Natural killer cell treated with Interleukin-12 subunit alpha and Interleukin-12 subunit beta and Interleukin-15 and Interleukin-18, amount 100 ng/mL, for 72 hours (primary cell): ENCODE measurements around the gene SNX9. TPM values are rescaled to one million over a fixed set of nuclear protein-coding genes. Genes with fewer than 3 reads are reported as not detected.
"Not testable (repeated sequence)": the region's sequence is repeated elsewhere in the genome, so short reads cannot be mapped to it uniquely, and the experiment has no call there.

Experiments
- ATAC-seq, 2 donors: fragments of 150-1000 bp; cut with Tn5 transposase in 1 of 2; sonication (Bioruptor Pico), chemical (Tn5 transposase) in 1 of 2; 2 replicates each; pipeline ENCODE4 v1.10.0; 2021
- DNase-seq: peaks from one replicate; pipeline ENCODE4 v3.0.0; 2022; ENCODE audit warnings: low spot score
- H3K27ac Mint-ChIP-seq, 2 donors: 1 replicate in 1 of 2; 2 replicates in 1 of 2; pipeline ENCODE4 v1.8.0; 2022; ENCODE audit warnings: mixed read lengths in 2 of 2, mild to moderate bottlenecking in 1 of 2, moderate library complexity in 1 of 2
- H3K27me3 Mint-ChIP-seq, 2 donors: 1 replicate in 1 of 2; 2 replicates in 1 of 2; pipeline ENCODE4 v1.8.0; 2022; ENCODE audit warnings: mixed read lengths in 2 of 2
- H3K36me3 Mint-ChIP-seq: one replicate; pipeline ENCODE4 v1.8.0; 2022; ENCODE audit warnings: mixed read lengths
- H3K4me1 Mint-ChIP-seq, 2 donors: 1 replicate in 1 of 2; 2 replicates in 1 of 2; pipeline ENCODE4 v1.8.0; 2022; ENCODE audit warnings: low read depth in 2 of 2, mixed read lengths in 2 of 2, mild to moderate bottlenecking in 1 of 2
- H3K4me3 Mint-ChIP-seq: one replicate; pipeline ENCODE4 v1.8.0; 2022; ENCODE audit warnings: mixed read lengths
- H3K9me3 Mint-ChIP-seq: 2 replicates; pipeline ENCODE4 v1.8.0; 2022; ENCODE audit warnings: mixed read lengths
- total RNA-seq, 2 donors: library from RNA; stranded (reverse); gene quantifications; one replicate each; pipeline ENCODE4 v1.2.3, GENCODE V29; 2022

The SNX9 gene
- total RNA-seq, 2 donors from 2014 or later: 5.4 to 14.6 TPM

DNA sequence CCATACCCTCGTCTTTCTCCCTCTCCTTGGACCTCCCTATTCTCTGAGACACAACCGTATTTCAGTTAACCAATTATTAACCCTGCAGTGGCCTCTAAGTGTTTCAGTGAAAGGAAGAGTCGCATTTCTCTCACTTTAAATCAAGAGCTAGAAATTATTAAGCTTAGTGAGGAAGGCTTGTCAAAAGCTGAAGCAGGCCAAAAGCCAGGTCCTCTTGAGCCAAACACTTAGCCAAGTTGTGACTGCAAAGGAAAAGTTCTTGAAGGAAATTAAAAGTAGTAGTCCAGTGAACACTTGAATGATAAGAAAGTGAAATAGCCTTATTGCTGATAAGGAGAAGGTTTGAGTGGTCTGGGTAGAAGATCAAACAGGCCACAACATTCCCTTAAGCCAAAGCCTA is 58.3 kb downstream of the SNX9 start:
- Mint-ChIP-seq H3K36me3 (peaks cover 4% of the 10 kb centered on the region), H3K9me3 (no peaks in the 10 kb centered on the region), H3K4me1 (peaks cover 0 to 5% of the 10 kb centered on the region in 2 donors), H3K27me3 (peaks cover 10 to 39% of the 10 kb centered on the region in 2 donors), H3K4me3 (no peak overlapping the region), H3K27ac (no peak overlapping the region)
- no peak for ATAC-seq
- no peak for DNase-seq

DNA sequence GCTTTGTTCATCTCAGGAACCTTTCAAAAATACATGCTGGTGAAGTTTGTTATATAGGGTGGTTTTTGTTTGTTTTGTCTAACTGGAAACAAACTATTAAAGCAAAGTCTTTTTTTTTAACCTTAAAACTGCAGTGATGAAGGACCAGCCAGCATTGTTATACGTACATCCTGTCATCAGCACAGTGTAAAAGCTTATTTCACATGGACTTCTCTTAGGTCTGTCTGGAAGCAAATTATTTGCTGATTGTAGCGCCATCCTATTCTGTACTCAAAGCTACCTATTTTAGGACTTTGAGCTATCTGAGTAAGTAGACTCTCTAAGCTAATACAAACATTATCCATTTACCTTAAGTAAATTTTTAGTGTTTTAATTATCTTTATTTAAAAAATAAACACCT is 61.7 kb downstream of the SNX9 start:
- peaks cover 15% of the 10 kb centered on the region for H3K36me3 Mint-ChIP-seq
- H3K9me3 Mint-ChIP-seq: no peaks in the 10 kb centered on the region
- H3K27me3 Mint-ChIP-seq: peaks cover 24 to 52% of the 10 kb centered on the region in 2 donors
- ATAC-seq (no peak), DNase-seq (no peak)
- peaks cover 0 to 5% of the 10 kb centered on the region in 2 donors for H3K4me1 Mint-ChIP-seq
- peak overlapping the region in 1 of 2 donors; percentile 46 for H3K27ac Mint-ChIP-seq
- no peak overlapping the region for H3K4me3 Mint-ChIP-seq

DNA sequence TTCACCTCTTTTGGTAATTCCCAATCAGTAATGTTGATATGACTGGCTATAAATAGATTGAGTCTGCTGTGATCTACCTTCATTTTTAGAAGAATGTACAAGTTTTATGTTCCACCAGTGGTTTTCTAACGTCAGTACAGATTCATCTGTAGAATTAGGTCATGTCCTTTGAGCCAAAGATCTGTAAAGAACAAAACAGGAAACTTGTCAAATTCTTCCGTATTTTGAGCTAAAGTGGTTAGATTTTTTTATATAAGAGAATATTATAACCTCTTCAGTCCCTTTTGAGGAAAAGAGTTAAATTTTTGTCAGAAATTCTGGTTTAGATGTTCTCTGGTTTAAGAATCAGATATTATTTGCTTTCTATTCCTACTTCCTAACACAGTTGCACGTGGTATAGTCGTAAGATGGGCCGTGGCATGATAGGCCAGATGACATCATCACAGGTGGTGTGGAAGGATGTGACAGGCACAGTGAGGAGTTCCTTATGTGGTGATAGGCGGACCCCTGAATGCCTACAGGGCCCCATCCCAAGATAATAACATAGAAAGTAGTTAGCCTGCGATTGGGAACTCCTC is 62.3 kb downstream of the SNX9 start:
- DNase-seq (no peak), ATAC-seq (peak; percentile 45 to 73)
- Mint-ChIP-seq H3K27me3 (peaks cover 22 to 49% of the 10 kb centered on the region in 2 donors), H3K4me3 (no peak overlapping the region), H3K4me1 (peaks cover 0 to 5% of the 10 kb centered on the region in 2 donors), H3K36me3 (peaks cover 15% of the 10 kb centered on the region), H3K27ac (peak overlapping the region; percentile 24 to 46), H3K9me3 (no peaks in the 10 kb centered on the region)

GRCh38 chr6:157885876-157886275 is 62.8 kb downstream of the SNX9 start:
- ATAC-seq (no peak), DNase-seq (no peak)
- H3K27ac Mint-ChIP-seq: peak overlapping the region; percentile 24 to 46
- peaks cover 15% of the 10 kb centered on the region for H3K36me3 Mint-ChIP-seq
- no peak overlapping the region for H3K4me3 Mint-ChIP-seq
- no peaks in the 10 kb centered on the region for H3K9me3 Mint-ChIP-seq
- H3K4me1 Mint-ChIP-seq: peaks cover 0 to 5% of the 10 kb centered on the region in 2 donors
- peaks cover 19 to 45% of the 10 kb centered on the region in 2 donors for H3K27me3 Mint-ChIP-seq

DNA sequence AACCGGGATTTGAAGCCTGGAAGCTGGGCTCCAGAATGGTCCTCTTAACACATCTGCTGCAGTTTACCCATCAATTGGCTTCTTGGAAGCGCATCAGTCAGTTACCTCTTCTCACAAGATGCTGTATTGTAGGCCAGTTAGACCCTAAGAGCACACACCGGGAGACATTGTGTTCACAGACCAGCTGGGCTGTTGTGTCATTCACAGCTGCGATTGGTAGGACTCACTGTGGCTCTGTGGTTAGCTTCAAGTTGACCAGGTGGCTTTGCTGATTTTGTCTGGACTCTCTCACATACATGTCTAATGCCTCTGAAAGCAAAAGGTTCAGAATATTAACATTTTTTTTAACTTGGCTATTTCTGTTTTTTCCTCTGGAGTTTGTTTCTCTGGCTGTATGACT is 64.8 kb downstream of the SNX9 start:
- Mint-ChIP-seq H3K27me3 (peaks cover 28 to 38% of the 10 kb centered on the region in 2 donors), H3K4me3 (no peak overlapping the region), H3K27ac (no peak overlapping the region), H3K36me3 (peaks cover 11% of the 10 kb centered on the region), H3K9me3 (no peaks in the 10 kb centered on the region), H3K4me1 (peaks cover 12 to 15% of the 10 kb centered on the region in 2 donors)
- no peak for ATAC-seq
- DNase-seq: no peak

GRCh38 chr6:157891544-157892362 is 68.7 kb downstream of the SNX9 start:
- no peaks in the 10 kb centered on the region for H3K9me3 Mint-ChIP-seq

DNA sequence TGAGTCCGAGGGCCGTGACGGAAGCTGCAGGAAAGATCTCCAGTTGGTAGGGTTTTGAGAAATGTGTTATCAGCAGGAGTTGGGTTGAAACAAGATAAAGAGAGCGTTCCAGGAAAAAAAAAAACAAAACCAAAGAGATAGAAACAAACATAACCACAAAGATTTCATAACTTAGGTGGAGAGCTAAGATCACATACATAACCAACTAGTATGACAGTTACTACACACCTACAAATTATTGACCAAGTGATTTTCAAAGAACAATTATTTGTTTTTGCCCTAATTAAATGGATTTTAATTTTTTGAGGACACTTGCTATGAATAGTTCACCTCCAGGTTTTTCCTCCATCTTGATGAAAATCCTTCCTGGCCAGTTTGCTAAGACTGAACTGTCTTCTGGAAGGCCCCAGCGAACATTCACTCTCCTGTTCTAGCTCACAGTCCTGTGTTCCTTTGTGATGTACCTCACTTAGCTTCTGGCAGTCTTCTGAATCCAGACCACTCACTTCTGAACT is 69.4 kb downstream of the SNX9 start:
- peaks cover 9% of the 10 kb centered on the region for H3K36me3 Mint-ChIP-seq
- H3K27ac Mint-ChIP-seq: peak overlapping the region in 1 of 2 donors; percentile 49
- H3K4me1 Mint-ChIP-seq: peaks cover 10 to 12% of the 10 kb centered on the region in 2 donors
- peak overlapping the region; percentile 50 for H3K4me3 Mint-ChIP-seq
- peaks cover 22 to 24% of the 10 kb centered on the region in 2 donors for H3K27me3 Mint-ChIP-seq
- no peak for DNase-seq
- H3K9me3 Mint-ChIP-seq: no peaks in the 10 kb centered on the region
- ATAC-seq: peak in 1 of 2 donors; percentile 61

More at GRCh38 chr6:157891544-157892362, 68.7 kb downstream of the SNX9 start:
- Mint-ChIP-seq H3K27me3 (peaks cover 25 to 30% of the 10 kb centered on the region in 2 donors), H3K27ac (peak overlapping the region in 1 of 2 donors; percentile 49), H3K4me3 (peak overlapping the region; percentile 50), H3K36me3 (peaks cover 11% of the 10 kb centered on the region), H3K4me1 (peaks cover 10 to 12% of the 10 kb centered on the region in 2 donors)
- no peak for DNase-seq
- ATAC-seq: peak in 1 of 2 donors; percentile 61

DNA sequence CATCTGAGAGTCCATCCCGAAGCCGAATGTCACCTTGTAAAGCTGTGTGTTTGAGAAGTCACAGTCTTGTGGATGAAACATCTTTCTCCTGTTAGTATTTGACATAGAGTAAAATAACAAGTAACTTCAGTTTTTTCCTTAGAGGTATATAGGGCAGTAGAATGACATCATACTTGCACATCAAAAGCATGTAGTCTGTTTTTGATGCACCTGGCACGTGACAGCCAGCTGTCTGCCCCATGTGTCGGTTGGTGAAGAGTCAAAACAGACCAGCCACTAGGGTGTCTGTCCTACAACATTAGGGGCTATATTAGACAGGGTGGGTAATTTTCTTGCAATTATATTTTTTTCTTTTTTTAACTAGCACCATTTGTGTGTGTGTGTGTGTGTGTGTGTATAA is 70.2 kb downstream of the SNX9 start:
- peaks cover 5% of the 10 kb centered on the region for H3K36me3 Mint-ChIP-seq
- no peaks in the 10 kb centered on the region for H3K9me3 Mint-ChIP-seq
- no peak for ATAC-seq
- H3K27ac Mint-ChIP-seq: no peak overlapping the region
- H3K27me3 Mint-ChIP-seq: peaks cover 13 to 18% of the 10 kb centered on the region in 2 donors
- DNase-seq: no peak
- H3K4me1 Mint-ChIP-seq: peaks cover 10 to 12% of the 10 kb centered on the region in 2 donors
- no peak overlapping the region for H3K4me3 Mint-ChIP-seq

DNA sequence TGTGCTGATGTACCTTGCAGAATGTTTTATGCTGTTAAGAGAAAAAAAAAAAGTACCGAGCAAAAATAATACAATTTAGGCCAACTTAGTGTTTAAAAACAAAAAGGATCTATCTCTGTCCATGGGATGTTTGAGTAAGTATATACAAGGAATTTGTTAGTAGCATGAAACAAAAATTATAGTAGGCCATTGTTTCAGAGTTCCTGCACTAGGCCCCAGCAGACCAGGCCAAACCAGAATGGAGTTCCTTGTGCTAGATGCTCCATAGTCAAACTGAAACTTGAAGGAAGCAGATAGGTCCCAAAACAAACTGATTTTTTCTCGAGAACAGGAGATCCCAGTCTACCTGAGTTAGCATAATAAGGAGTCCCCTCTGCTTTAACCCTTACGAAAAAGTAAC is 72.5 kb downstream of the SNX9 start:
- Mint-ChIP-seq H3K27ac (no peak overlapping the region), H3K9me3 (no peaks in the 10 kb centered on the region), H3K27me3 (peaks cover 8 to 10% of the 10 kb centered on the region in 2 donors), H3K4me1 (peaks cover 10 to 12% of the 10 kb centered on the region in 2 donors), H3K36me3 (no peaks in the 10 kb centered on the region), H3K4me3 (no peak overlapping the region)
- no peak for ATAC-seq
- DNase-seq: no peak

- Mint-ChIP-seq H3K4me3 (no peak overlapping the region), H3K4me1 (peaks cover 4 to 5% of the 10 kb centered on the region in 2 donors), H3K9me3 (no peaks in the 10 kb centered on the region), H3K36me3 (no peaks in the 10 kb centered on the region), H3K27ac (no peak overlapping the region), H3K27me3 (peaks cover 3 to 4% of the 10 kb centered on the region in 2 donors)
- ATAC-seq (peak in 1 of 2 donors; percentile 20), DNase-seq (no peak)
These were observed 73.9 kb downstream of the SNX9 start for GRCh38 chr6:157896932-157897331.

- Mint-ChIP-seq H3K4me3 (no peak overlapping the region), H3K36me3 (no peaks in the 10 kb centered on the region), H3K4me1 (no peaks in the 10 kb centered on the region), H3K27ac (no peak overlapping the region), H3K9me3 (no peaks in the 10 kb centered on the region), H3K27me3 (no peaks in the 10 kb centered on the region)
- DNase-seq (no peak), ATAC-seq (no peak)
These were observed 75.1 kb downstream of the SNX9 start for GRCh38 chr6:157898169-157898568.

- no peak overlapping the region for H3K27ac Mint-ChIP-seq
- no peaks in the 10 kb centered on the region for H3K27me3 Mint-ChIP-seq
- no peaks in the 10 kb centered on the region for H3K4me1 Mint-ChIP-seq
These were observed 75.6 kb downstream of the SNX9 start for GRCh38 chr6:157898640-157899039.

GRCh38 chr6:157900262-157900661 is 77.2 kb downstream of the SNX9 start:
- H3K9me3 Mint-ChIP-seq, DNase-seq, H3K4me1 Mint-ChIP-seq, H3K36me3 Mint-ChIP-seq, ATAC-seq, H3K27me3 Mint-ChIP-seq, H3K4me3 Mint-ChIP-seq, H3K27ac Mint-ChIP-seq: not testable (repeated sequence)

More at GRCh38 chr6:157898640-157899039, 75.6 kb downstream of the SNX9 start:
- no peaks in the 10 kb centered on the region for H3K9me3 Mint-ChIP-seq
- DNase-seq: no peak
- H3K36me3 Mint-ChIP-seq: no peaks in the 10 kb centered on the region
- H3K4me3 Mint-ChIP-seq: no peak overlapping the region
- ATAC-seq: no peak

DNA sequence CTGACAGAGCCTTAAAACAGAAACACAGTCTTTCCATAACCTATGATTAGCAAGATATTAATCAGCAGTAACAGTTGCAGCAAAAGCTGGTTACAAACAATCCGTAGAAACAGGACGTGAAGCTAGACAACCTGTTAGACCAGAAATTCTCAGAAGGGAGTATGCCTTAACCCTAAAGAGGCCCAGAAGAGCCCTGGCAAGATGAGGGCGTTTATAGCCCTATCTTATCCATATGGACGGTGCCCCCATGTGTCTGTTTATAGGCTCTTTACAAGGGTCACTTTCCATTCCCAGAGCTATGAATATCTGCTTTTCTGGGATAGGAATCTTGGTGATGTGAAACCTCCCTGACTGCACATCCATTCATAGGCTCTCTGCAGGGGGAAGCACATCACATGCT is 77.7 kb downstream of the SNX9 start:
- H3K9me3 Mint-ChIP-seq, DNase-seq, ATAC-seq, H3K4me1 Mint-ChIP-seq, H3K4me3 Mint-ChIP-seq, H3K36me3 Mint-ChIP-seq, H3K27me3 Mint-ChIP-seq, H3K27ac Mint-ChIP-seq: not testable (repeated sequence)
